Measurements from ENCODE around the gene FOXP3. TPM values are rescaled to one million over a fixed set of nuclear protein-coding genes. Genes with fewer than 3 reads are reported as not detected.

FOXP3 gene
- total and polyA plus RNA-seq, 2 of the 8 experiments (the other 6 are each of a cell fraction or from before 2014, with no cell fraction given), result 0.37 to 0.54 TPM

- Histone ChIP-seq H3K23me2 (ENCODE audit: low read depth, low read length) (no peaks in the 10 kb centered on the region), H2AFZ (ENCODE audit: low read length) (no peak overlapping the region), H3K4me1 (replicated peaks in 1 of 4; ENCODE audit: control insufficient read depth in 3 of 4, insufficient read depth in 4 of 4, low read length in 3 of 4) (peaks cover 0 to 3% (median 0%) of the 10 kb centered on the region in 4 experiments; a peak in 2 of 7 replicates), H3K56ac (replicated peaks; ENCODE audit: insufficient read length, low read depth, low read length) (no peak overlapping the region), H3K79me1 (ENCODE audit: low read depth, low read length) (no peaks in the 10 kb centered on the region), H3K9ac (replicated peaks in 1 of 4; ENCODE audit: extremely low read depth in 1 of 4, low read depth in 3 of 4, low read length in 3 of 4) (no peak overlapping the region), H2BK5ac (ENCODE audit: low read depth, low read length) (no peak overlapping the region), H3K18ac (ENCODE audit: extremely low read depth, low read length) (no peak overlapping the region), H2BK120ac (replicated peaks; ENCODE audit: low read depth, low read length) (no peak overlapping the region), H3K27me3 (replicated peaks in 1 of 4; ENCODE audit: control insufficient read depth in 3 of 4, extremely low read depth in 1 of 4, insufficient read depth in 3 of 4, low read length in 3 of 4) (no peaks in the 10 kb centered on the region), H3K9me3 (ENCODE audit: insufficient read depth in 2 of 2, low read depth in 1 of 2, low read length in 1 of 2) (no peaks in the 10 kb centered on the region), H3K4ac (replicated peaks; ENCODE audit: insufficient read length, low read depth, low read length) (no peak overlapping the region), H3K4me2 (ENCODE audit: insufficient read depth in 1 of 2, low read depth in 2 of 2, low read length in 2 of 2) (no peak overlapping the region), H3K79me2 (ENCODE audit: control insufficient read depth in 1 of 2, insufficient read depth in 2 of 2, low read length in 2 of 2) (peaks cover 0 to 11% of the 10 kb centered on the region in 2 experiments; a peak in 1 of 4 replicates), H2AK5ac (ENCODE audit: low read depth, low read length) (no peak overlapping the region), H2BK20ac (ENCODE audit: low read length) (no peak overlapping the region), H3K23ac (ENCODE audit: insufficient read length) (no peak overlapping the region), H4K8ac (ENCODE audit: extremely low read depth, insufficient read depth, low read length) (no peak overlapping the region), H4K91ac (replicated peaks; ENCODE audit: insufficient read length, low read length) (no peak overlapping the region), H2BK15ac (ENCODE audit: low read length) (no peak overlapping the region), H4K20me1 (replicated peaks in 1 of 2; ENCODE audit: control insufficient read depth in 1 of 2, insufficient read depth in 2 of 2, low read length in 2 of 2) (peaks cover 0 to 9% of the 10 kb centered on the region in 2 experiments), H3K14ac (ENCODE audit: insufficient read length) (no peak overlapping the region), H3K27ac (ENCODE audit: low read depth, low read length) (no peak overlapping the region), H4K5ac (ENCODE audit: insufficient read length, low read depth, low read length) (no peak overlapping the region), H2BK12ac (ENCODE audit: low read depth, low read length) (no peak overlapping the region), H3K36me3 (ENCODE audit: control insufficient read depth in 2 of 4, insufficient read depth in 4 of 4, low read length in 3 of 4) (no peaks in the 10 kb centered on the region), H3K4me3 (ENCODE audit: extremely low read depth in 1 of 4, insufficient read depth in 2 of 4, low read depth in 3 of 4, low read length in 4 of 4) (no peak overlapping the region)
- no peak for DNase-seq (ENCODE audit: low read depth in 1 of 2, low spot score in 2 of 2)
- POLR2A ChIA-PET (ENCODE audit: partially characterized antibody), result no interaction called here
- FAIRE-seq, result no peak
- WGBS, 2 experiments (ENCODE audit: extremely low coverage in 1 of 2, insufficient coverage in 1 of 2, insufficient read length in 1 of 2, insufficient replicate concordance in 2 of 2, low coverage in 1 of 2, low lambda C conversion rate in 2 of 2, missing lambda C conversion rate in 1 of 2), result 89% methylated on average over 3 of the region's 3 CpGs; no CpG with 5 or more reads in 1 of the 2 experiments
- CTCF ChIA-PET (ENCODE audit: partially characterized antibody), result no interaction called here
- TF ChIP-seq POU5F1 (IDR thresholded peaks at IDR 0.05; ENCODE audit: low read depth, low read length), result no peak
- no peak for TF ChIP-seq BACH1 (IDR thresholded peaks at IDR 0.05; ENCODE audit: low read length)
- no peak for TF ChIP-seq CHD1 (IDR thresholded peaks at IDR 0.05; ENCODE audit: low read depth, low read length)
- TF ChIP-seq CBX8 (IDR thresholded peaks at IDR 0.05; ENCODE audit: borderline replicate concordance, low read depth, low read length), result no peak
- no peak for TF ChIP-seq TAF1 (IDR thresholded peaks at IDR 0.05; ENCODE audit: low read depth, low read length)
- TF ChIP-seq SP4 (IDR thresholded peaks at IDR 0.05; ENCODE audit: low read length), result no peak
- TF ChIP-seq MAX (IDR thresholded peaks at IDR 0.05), result no peak
- no peak for TF ChIP-seq SIN3A (conservative IDR thresholded peaks at IDR 0.05 in 1 of 2, IDR thresholded peaks at IDR 0.05 in 1 of 2; ENCODE audit: low read depth in 1 of 2, low read length in 2 of 2)
- TF ChIP-seq RNF2 (IDR thresholded peaks at IDR 0.05; ENCODE audit: borderline replicate concordance, low read depth, low read length, missing control alignments, poor library complexity, severe bottlenecking), result no peak
- TF ChIP-seq JUND (IDR thresholded peaks at IDR 0.05; ENCODE audit: low read length), result no peak
- TF ChIP-seq EP300 (IDR thresholded peaks at IDR 0.05; ENCODE audit: borderline replicate concordance in 1 of 2, low read depth in 2 of 2, low read length in 2 of 2), result no peak
- no peak for TF ChIP-seq ASH2L (IDR thresholded peaks at IDR 0.05; ENCODE audit: low read length)
- no peak for TF ChIP-seq EZH2 (IDR thresholded peaks at IDR 0.05; ENCODE audit: low read depth, low read length, severe bottlenecking)
- TF ChIP-seq SP1 (IDR thresholded peaks at IDR 0.05; ENCODE audit: low read depth, low read length), result no peak
- TF ChIP-seq RXRA (IDR thresholded peaks at IDR 0.05; ENCODE audit: insufficient read depth, low read depth, low read length), result no peak
These were observed 13.6 kb upstream of the FOXP3 start for GRCh38 chrX:49278081-49278480.

Measured in H1 (cell line).